GM12872 (cell line): ENCODE data around the gene ZNF493.

Source experiments
- CTCF ChIP-seq: IDR thresholded peaks from 3 replicates; pipeline ENCODE4 v1.5.1; 2011; ENCODE audit warnings: low read depth, mild to moderate bottlenecking, low read length, moderate library complexity; ENCODE audit not compliant: insufficient read depth

The ZNF493 gene

GRCh38 chr19:21402303-21402985 is 5.5 kb downstream of the ZNF493 start:
- no peak for TF ChIP-seq CTCF

- no peak for TF ChIP-seq CTCF
Measured at GRCh38 chr19:21410166-21410565, 13.2 kb downstream of the ZNF493 start.

GRCh38 chr19:21422244-21422643 is 25.3 kb downstream of the ZNF493 start:
- no peak for TF ChIP-seq CTCF

GRCh38 chr19:21423057-21424041 is 26.4 kb downstream of the ZNF493 start:
- no peak for TF ChIP-seq CTCF

GRCh38 chr19:21430675-21431074 is 33.7 kb downstream of the ZNF493 start:
- TF ChIP-seq CTCF, result no peak

- no peak for TF ChIP-seq CTCF
Measured at GRCh38 chr19:21432590-21432989, 35.7 kb downstream of the ZNF493 start.

- no peak for TF ChIP-seq CTCF
Measured at GRCh38 chr19:21434516-21434915, 37.6 kb downstream of the ZNF493 start.
